Measurements from ENCODE around the gene PSMD3.
A peak's percentile ranks its signal among the peaks of the same experiment; 100 is the strongest.

PSMD3 gene

GRCh38 chr17:39965017-39965699 is 15.4 kb upstream of the PSMD3 start:
- Histone ChIP-seq H3K9me3 (ENCODE audit: control insufficient read depth, low read length) (no peaks in the 10 kb centered on the region), H3K27ac (no peak overlapping the region), H3K27me3 (ENCODE audit: control insufficient read depth, insufficient read depth, low read length) (no peaks in the 10 kb centered on the region), H3K79me2 (no peaks in the 10 kb centered on the region), H3K4me1 (peaks cover 6% of the 10 kb centered on the region), H3K9ac (no peak overlapping the region), H2AFZ (no peak overlapping the region), H3K36me3 (ENCODE audit: control insufficient read depth, insufficient read depth, low read length) (no peaks in the 10 kb centered on the region), H3K4me3 (ENCODE audit: low read depth, low read length) (no peak overlapping the region), H3K4me2 (ENCODE audit: low read length) (no peak overlapping the region)
- TF ChIP-seq CTCF (IDR thresholded peaks at IDR 0.05) = no peak

- H3K4me3 ChIP-seq (ENCODE audit: low read depth, low read length) = no peak overlapping the region
- H3K4me1 ChIP-seq = peaks cover 14% of the 10 kb centered on the region
- no peaks in the 10 kb centered on the region for H3K79me2 ChIP-seq
- no peaks in the 10 kb centered on the region for H3K27me3 ChIP-seq (ENCODE audit: control insufficient read depth, insufficient read depth, low read length)
- H3K9me3 ChIP-seq (ENCODE audit: control insufficient read depth, low read length) = no peaks in the 10 kb centered on the region
- H3K4me2 ChIP-seq (ENCODE audit: low read length) = no peak overlapping the region
- no peak overlapping the region for H2AFZ ChIP-seq
- no peaks in the 10 kb centered on the region for H3K36me3 ChIP-seq (ENCODE audit: control insufficient read depth, insufficient read depth, low read length)
- no peak overlapping the region for H3K9ac ChIP-seq
- TF ChIP-seq CTCF (IDR thresholded peaks at IDR 0.05) = no peak
- H3K27ac ChIP-seq = no peak overlapping the region
These were observed 13.8 kb upstream of the PSMD3 start for GRCh38 chr17:39966771-39967170.

GRCh38 chr17:39968761-39969160 is 11.8 kb upstream of the PSMD3 start:
- H3K79me2 ChIP-seq = no peaks in the 10 kb centered on the region
- TF ChIP-seq CTCF (IDR thresholded peaks at IDR 0.05) = no peak
- peak overlapping the region; percentile 41 for H2AFZ ChIP-seq
- H3K4me2 ChIP-seq (ENCODE audit: low read length) = no peak overlapping the region
- no peaks in the 10 kb centered on the region for H3K36me3 ChIP-seq (ENCODE audit: control insufficient read depth, insufficient read depth, low read length)
- no peak overlapping the region for H3K27ac ChIP-seq
- H3K9me3 ChIP-seq (ENCODE audit: control insufficient read depth, low read length) = no peaks in the 10 kb centered on the region
- no peaks in the 10 kb centered on the region for H3K27me3 ChIP-seq (ENCODE audit: control insufficient read depth, insufficient read depth, low read length)
- H3K9ac ChIP-seq = no peak overlapping the region
- H3K4me1 ChIP-seq = peaks cover 21% of the 10 kb centered on the region
- no peak overlapping the region for H3K4me3 ChIP-seq (ENCODE audit: low read depth, low read length)

GRCh38 chr17:39969375-39969774 is 11.2 kb upstream of the PSMD3 start:
- no peak overlapping the region for H3K4me3 ChIP-seq (ENCODE audit: low read depth, low read length)
- no peaks in the 10 kb centered on the region for H3K36me3 ChIP-seq (ENCODE audit: control insufficient read depth, insufficient read depth, low read length)
- H3K4me1 ChIP-seq = peaks cover 21% of the 10 kb centered on the region
- no peak overlapping the region for H3K4me2 ChIP-seq (ENCODE audit: low read length)
- no peak overlapping the region for H3K9ac ChIP-seq
- H3K9me3 ChIP-seq (ENCODE audit: control insufficient read depth, low read length) = no peaks in the 10 kb centered on the region
- no peak for TF ChIP-seq CTCF (IDR thresholded peaks at IDR 0.05)
- H3K27ac ChIP-seq = no peak overlapping the region
- H2AFZ ChIP-seq = no peak overlapping the region
- H3K79me2 ChIP-seq = no peaks in the 10 kb centered on the region
- no peaks in the 10 kb centered on the region for H3K27me3 ChIP-seq (ENCODE audit: control insufficient read depth, insufficient read depth, low read length)

- no peak overlapping the region for H3K27ac ChIP-seq
- no peak overlapping the region for H2AFZ ChIP-seq
- no peak overlapping the region for H3K4me3 ChIP-seq (ENCODE audit: low read depth, low read length)
- H3K9ac ChIP-seq = no peak overlapping the region
- H3K4me1 ChIP-seq = peaks cover 21% of the 10 kb centered on the region
- H3K36me3 ChIP-seq (ENCODE audit: control insufficient read depth, insufficient read depth, low read length) = no peaks in the 10 kb centered on the region
- H3K27me3 ChIP-seq (ENCODE audit: control insufficient read depth, insufficient read depth, low read length) = no peaks in the 10 kb centered on the region
- H3K4me2 ChIP-seq (ENCODE audit: low read length) = no peak overlapping the region
- no peak for TF ChIP-seq CTCF (IDR thresholded peaks at IDR 0.05)
- H3K79me2 ChIP-seq = no peaks in the 10 kb centered on the region
- no peaks in the 10 kb centered on the region for H3K9me3 ChIP-seq (ENCODE audit: control insufficient read depth, low read length)
These were observed 10.4 kb upstream of the PSMD3 start for GRCh38 chr17:39970157-39970692.

All from parathyroid adenoma (tissue), 2 donors.